ENCODE results near the gene RAD51AP2.

DNA sequence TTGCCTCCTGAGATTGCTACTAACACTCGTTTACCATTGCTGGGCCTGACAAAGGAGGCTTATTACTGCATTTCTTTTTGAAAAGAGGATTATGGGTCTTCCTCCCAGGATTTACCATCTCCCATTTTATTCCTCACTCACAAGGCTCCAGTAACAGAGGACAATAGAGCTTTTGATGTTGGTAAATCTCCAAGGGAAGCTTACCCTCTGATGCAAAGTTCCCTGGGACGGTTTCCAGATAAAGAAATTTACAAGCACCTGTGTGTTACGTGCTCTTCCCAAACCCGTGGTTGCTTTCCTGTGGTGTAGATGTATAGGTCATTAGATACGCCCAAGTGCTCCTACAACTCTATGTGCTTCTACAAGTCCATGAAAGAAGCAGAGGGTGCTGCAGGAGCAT is 39.4 kb upstream of the RAD51AP2 start:
- TF ChIP-seq GATA2 (IDR thresholded peaks at IDR 0.05; ENCODE audit: low read depth, low read length): no peak
- no peak for TF ChIP-seq GATA3 (IDR thresholded peaks at IDR 0.05; ENCODE audit: low read depth, low read length)

All from SH-SY5Y (cell line).